HuH-7 (cell line): ENCODE measurements around the gene PRIM2.
A peak's percentile ranks its signal among the peaks of the same experiment; 100 is the strongest.
"Not testable (repeated sequence)": the region's sequence is repeated elsewhere in the genome, so short reads cannot be mapped to it uniquely, and the experiment has no call there.

Experiments
- DNase-seq: peaks from one replicate; pipeline ENCODE4 v3.0.0; 2011; ENCODE audit warnings: low spot score

Gene PRIM2

GRCh38 chr6:57505251-57505650 lies 187.8 kb downstream of the PRIM2 start:
- not testable (repeated sequence) for DNase-seq

GRCh38 chr6:57510390-57510789 lies 193.0 kb downstream of the PRIM2 start:
- not testable (repeated sequence) for DNase-seq

GRCh38 chr6:57515171-57515570 lies 197.7 kb downstream of the PRIM2 start:
- not testable (repeated sequence) for DNase-seq

- DNase-seq: not testable (repeated sequence)
These were observed 198.4 kb downstream of the PRIM2 start for GRCh38 chr6:57515845-57516244.

- DNase-seq: not testable (repeated sequence)
These were observed 199.3 kb downstream of the PRIM2 start for GRCh38 chr6:57516776-57517175.

- DNase-seq: not testable (repeated sequence)
These were observed 201.8 kb downstream of the PRIM2 start for GRCh38 chr6:57519198-57519597.

- DNase-seq: not testable (repeated sequence)
These were observed 203.7 kb downstream of the PRIM2 start for GRCh38 chr6:57521085-57521484.

- not testable (repeated sequence) for DNase-seq
These were observed 205.8 kb downstream of the PRIM2 start for GRCh38 chr6:57523221-57523620.

GRCh38 chr6:57529755-57530154 lies 212.3 kb downstream of the PRIM2 start:
- not testable (repeated sequence) for DNase-seq

- DNase-seq: not testable (repeated sequence)
These were observed 215.2 kb downstream of the PRIM2 start for GRCh38 chr6:57532660-57533059.

GRCh38 chr6:57535121-57535520 lies 217.7 kb downstream of the PRIM2 start:
- not testable (repeated sequence) for DNase-seq

- peak; percentile 3 for DNase-seq
These were observed 218.6 kb downstream of the PRIM2 start for GRCh38 chr6:57535994-57536393.

GRCh38 chr6:57537916-57538315 lies 220.5 kb downstream of the PRIM2 start:
- DNase-seq: not testable (repeated sequence)

- DNase-seq: not testable (repeated sequence)
These were observed 234.5 kb downstream of the PRIM2 start for GRCh38 chr6:57551961-57552360.

GRCh38 chr6:57557855-57558254 lies 240.4 kb downstream of the PRIM2 start:
- not testable (repeated sequence) for DNase-seq

GRCh38 chr6:57559170-57559569 lies 241.7 kb downstream of the PRIM2 start:
- not testable (repeated sequence) for DNase-seq

GRCh38 chr6:57562233-57562632 lies 244.8 kb downstream of the PRIM2 start:
- DNase-seq: not testable (repeated sequence)

- not testable (repeated sequence) for DNase-seq
These were observed 254.7 kb downstream of the PRIM2 start for GRCh38 chr6:57572119-57572518.

GRCh38 chr6:57572844-57573243 lies 255.4 kb downstream of the PRIM2 start:
- not testable (repeated sequence) for DNase-seq

GRCh38 chr6:57577023-57577422 lies 259.6 kb downstream of the PRIM2 start:
- not testable (repeated sequence) for DNase-seq

GRCh38 chr6:57579489-57579888 lies 262.1 kb downstream of the PRIM2 start:
- DNase-seq: not testable (repeated sequence)

GRCh38 chr6:57581586-57581985 lies 264.2 kb downstream of the PRIM2 start:
- DNase-seq: not testable (repeated sequence)

- not testable (repeated sequence) for DNase-seq
These were observed 283.7 kb downstream of the PRIM2 start for GRCh38 chr6:57601105-57601504.

GRCh38 chr6:57605303-57605702 lies 287.9 kb downstream of the PRIM2 start:
- not testable (repeated sequence) for DNase-seq
